NCI-H2196 treated with DMSO at 0.1 percent for 48 hours (cell line): ENCODE measurements around the gene CRY2.

Experiments
- DNase-seq: peaks from one replicate; lab custom pipeline; 2025; ENCODE audit not compliant: unreplicated experiment; lab: John Stamatoyannopoulos, UW

CRY2 gene

DNA sequence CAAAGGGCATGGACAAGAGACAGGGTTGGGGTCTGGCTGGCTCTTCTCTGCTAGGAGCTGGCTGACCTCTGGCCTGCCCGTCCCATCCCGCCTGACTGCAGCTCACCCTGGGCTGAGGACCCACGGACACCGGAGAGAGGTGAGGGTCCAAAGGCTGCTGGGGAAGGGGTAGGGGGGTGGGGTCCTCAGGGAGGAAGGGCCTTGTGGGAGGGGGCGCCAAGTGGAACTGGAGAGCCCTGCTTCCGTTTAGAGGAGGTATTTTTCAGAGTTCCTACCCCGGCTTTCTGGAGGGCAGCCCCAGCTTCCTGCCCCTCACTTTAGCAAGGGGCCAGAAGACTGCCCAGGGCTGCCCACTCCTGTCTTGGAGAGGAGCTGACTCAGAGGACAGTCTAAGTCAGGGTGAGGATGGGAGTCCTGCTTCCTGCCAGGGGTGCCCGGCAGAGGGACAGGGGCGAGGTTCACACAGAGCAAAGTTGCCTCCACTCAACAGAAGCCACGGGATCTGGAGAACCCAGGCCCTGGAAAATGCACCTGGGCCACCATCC is 82.3 kb downstream of the CRY2 start:
- DNase-seq, result no peak

DNA sequence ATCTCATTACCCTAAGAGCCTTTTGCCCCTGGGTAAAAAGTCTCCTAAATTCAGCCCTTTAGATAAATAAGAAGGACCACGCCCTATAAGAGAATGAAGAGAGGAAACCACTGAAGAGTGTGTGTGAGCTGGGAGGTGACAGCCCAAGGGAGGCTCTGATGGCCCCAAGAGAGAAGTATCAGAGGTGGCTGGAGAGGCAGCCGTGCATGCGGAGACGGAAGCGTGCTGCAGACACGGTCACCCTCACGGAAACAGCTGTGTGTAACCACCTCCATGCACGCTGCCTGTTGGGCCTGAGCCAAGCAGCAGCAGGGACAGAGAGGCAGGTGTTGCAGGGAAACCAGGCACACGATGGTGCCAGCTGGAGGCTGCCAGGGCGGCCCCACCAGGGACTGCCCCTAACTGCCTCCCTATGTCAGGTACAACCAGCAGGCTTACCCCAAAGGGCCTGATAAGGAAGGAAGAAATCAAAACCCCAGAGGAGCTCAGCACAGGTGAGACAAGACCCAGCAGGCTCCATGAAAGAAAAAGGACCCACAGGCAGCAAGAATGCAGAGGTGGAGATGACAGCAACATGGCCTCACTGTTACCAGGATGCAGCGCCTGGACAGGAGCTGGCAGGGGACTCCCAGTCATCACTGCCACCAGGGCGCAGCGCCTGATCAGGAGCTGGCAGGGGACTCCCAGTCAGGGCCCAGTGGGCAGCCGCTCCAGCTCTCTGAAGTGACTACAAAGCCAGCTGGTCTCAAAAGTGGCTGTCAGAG is 82.9 kb downstream of the CRY2 start:
- peak; percentile 74 for DNase-seq

DNA sequence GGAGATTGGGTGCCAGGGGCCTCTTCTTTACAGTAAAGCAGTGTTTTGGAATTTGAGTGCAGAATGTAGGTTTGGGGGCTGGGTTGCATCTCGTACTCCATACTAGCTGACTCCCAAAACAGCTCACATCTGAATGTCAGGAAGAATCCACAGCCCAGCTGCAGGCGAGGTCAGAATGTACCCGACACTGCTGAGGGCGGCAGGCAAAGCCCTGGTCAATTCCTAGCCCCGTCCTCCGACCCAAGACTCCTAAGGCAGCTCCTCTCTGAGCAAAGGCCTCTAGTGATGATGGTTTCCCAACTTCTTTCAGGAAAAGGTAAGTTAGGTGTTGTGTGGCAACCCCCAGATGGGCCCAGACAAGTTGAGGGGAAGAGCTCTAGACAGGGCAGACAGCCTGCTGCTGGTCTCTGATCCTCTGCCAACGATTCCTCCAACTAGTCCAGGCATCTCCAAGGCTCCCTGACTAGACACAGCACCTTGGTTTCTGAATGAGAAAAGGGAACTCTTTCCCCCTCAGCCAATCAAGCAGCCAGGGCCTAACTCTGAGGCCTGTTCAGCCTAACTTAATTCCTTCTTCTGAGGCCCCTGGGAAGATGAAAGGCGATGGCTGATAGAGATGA is 83.8 kb downstream of the CRY2 start:
- DNase-seq, result no peak

DNA sequence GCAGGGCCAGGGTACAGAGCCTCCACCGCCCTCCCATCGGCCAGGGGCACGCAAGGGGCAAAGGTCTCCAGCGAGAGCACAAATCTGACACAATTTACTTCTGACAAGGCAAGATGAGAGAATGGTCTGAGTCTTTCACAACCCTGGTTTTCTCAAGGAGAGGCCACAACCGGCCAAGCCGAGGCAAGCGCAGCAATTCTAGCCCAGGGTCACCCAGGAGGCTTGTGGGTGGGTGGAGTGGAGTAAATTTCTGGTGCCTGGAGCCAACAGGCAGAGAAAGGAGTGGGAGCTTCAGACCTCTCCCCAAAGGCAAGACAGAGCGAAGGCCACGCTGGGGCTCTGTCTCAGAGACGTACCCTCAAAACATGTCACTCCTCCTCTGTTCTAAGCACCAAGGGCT is 84.5 kb downstream of the CRY2 start:
- DNase-seq, result no peak

DNA sequence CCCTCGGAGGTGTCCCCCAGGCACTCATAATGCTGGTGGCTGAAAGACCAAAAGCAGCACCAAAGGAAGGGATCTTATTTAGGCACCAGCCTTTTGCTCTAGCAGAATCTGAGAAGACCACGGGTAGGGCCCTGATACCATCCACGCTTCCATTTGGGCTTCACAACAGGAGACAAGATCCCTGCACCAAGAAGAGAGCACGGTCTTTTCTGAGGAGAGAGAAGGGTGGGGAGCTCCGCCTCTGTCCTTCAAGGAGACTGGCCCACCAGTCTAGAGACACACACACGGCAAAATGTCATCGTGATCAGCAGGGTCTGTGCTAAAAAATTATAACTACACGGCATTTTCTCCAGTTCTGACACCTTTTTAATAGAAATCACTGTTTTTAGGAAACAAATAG is 84.9 kb downstream of the CRY2 start:
- no peak for DNase-seq
